GM18499 (cell line): ENCODE results near the gene STARD8.
"Not testable (repeated sequence)": the region's sequence is repeated elsewhere in the genome, so short reads cannot be mapped to it uniquely, and the experiment has no call there.

Experiments
- ATAC-seq: cut with Tn5 transposase; IDR thresholded peaks from one replicate; pipeline ENCODE4 v1.9.1; 2021; ENCODE audit warnings: moderate number of reproducible peaks; ENCODE audit not compliant: insufficient read depth, unreplicated experiment

The STARD8 gene

DNA sequence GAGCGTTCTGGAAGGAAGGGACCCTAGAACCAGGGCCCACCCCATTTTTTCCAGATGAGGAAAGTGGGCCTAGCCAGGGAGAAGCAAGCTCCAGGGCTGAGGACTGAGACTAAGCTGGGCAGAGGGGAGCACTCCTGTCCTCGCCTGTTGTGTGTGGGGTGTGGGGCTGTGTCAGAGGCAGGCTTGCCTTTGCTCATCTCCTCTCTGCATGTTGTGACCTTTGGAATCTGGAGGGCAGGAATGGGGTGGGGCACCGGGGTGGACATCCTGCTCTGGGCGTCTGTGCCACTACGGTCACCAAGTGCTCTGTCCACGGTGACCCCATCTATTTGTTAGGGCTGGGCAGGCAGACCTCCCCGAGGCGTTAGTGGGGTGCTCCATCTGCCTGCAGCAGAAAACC lies 41.5 kb downstream of the STARD8 start:
- not testable (repeated sequence) for ATAC-seq

DNA sequence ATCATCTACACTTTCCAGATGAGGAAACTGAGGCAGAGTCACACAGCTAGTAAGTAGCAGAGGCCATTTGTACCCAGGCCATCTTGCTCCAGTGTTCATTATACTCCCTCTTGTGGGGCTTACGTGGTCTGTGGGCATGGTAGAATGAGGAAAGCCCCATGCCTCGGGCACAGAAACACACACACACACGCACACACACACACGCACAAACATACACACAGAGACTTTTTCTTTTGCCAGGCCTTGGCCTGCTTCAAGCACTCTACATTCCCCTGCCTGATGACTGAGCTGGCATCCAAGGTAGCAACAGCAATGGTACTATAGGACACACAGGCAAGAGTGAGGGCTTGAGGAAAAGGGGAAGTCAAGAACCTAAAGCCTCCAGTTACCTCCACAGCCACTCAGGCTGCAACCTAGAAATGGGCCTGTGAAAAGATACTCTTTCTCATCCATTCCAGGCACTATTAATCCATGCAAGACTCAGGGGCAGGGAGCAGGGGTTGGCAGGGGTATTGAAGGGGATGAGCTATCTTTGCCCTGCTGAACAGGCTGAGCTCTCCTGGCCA lies 43.6 kb downstream of the STARD8 start:
- no peak for ATAC-seq

DNA sequence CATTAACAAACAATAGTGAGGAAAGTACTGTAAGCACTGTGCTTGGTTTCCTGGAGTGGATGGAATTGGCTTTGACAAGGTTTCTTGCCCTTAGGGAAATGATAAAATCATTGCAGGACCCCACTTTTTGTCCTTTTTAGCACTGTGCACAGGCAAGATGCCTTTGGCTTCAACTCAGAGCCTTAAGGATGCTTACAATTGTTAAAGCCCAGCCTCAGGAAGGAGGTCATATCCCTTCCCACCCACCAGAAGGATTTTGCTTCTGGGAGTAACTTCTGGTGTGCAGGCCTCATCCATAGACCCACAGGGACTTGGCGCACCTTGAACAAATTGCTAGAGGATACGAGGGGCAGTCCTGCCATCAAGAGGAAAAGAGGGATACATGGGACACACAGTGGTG lies 44.5 kb downstream of the STARD8 start:
- ATAC-seq, result no peak

DNA sequence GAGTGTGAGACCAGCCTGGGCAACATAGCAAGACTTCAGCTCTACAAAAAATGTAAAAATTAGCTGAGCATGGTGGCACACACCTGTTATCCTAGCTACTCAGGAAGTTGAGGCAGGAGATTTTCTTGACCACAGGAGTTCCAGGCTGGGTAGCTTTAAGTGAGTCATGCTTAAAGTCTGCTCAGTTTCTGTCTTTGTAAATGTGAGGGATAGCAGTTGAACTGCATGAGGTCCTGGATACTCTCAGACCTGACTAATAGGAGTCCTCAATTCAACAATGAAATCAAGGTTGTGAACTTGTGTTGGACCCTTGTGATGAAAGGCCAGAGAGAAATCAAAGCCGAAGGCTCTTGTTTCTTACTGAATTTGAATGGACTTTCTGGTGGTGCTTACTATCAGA lies 45.2 kb downstream of the STARD8 start:
- no peak for ATAC-seq

DNA sequence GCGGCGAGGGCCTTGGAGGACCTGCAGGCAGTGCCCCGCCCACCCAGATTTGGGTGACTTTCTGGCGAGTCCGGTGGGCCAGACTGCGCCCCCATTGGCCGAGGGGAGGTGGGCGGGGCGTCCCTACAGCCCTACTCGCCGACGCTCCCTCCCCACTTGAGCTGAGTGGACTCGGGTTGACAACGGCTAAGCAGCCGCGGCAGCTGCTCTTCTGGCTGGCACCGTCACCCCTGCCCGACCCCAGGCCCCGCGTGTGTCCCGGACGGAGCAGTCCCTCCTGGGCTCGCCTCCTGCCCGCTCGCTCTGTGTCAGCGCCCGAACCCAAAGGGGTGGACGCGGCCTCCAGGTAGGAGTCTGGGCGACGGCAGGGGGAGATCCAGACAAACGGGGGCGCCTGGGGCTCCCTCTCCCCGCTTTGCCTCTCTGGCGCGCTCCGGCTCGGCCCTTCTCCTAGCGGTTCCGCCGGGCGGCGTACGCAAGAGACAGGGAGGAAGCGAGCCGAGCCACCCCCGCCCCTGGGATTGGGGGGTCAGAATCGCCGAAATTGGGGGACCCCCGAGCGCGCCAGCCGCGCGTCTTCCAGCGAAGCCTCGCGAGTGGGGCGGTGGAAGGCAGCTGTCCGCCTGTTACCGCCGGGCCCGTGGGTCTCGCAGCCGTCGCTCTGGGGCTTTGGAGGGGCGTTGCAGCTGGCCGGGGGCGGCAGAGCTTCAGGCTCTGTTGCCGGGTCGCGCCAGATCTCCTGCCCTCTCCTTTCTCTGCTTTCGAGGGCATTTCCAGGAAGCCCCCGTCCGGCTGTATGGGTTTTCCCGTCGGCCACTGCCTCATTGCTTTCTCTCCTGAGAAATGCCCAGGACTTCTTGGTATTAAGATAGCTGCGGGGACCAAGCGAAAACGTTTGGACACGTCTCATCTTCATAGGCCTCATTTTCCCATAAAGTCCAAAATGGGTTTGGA lies 46.3 kb downstream of the STARD8 start:
- ATAC-seq, result no peak

DNA sequence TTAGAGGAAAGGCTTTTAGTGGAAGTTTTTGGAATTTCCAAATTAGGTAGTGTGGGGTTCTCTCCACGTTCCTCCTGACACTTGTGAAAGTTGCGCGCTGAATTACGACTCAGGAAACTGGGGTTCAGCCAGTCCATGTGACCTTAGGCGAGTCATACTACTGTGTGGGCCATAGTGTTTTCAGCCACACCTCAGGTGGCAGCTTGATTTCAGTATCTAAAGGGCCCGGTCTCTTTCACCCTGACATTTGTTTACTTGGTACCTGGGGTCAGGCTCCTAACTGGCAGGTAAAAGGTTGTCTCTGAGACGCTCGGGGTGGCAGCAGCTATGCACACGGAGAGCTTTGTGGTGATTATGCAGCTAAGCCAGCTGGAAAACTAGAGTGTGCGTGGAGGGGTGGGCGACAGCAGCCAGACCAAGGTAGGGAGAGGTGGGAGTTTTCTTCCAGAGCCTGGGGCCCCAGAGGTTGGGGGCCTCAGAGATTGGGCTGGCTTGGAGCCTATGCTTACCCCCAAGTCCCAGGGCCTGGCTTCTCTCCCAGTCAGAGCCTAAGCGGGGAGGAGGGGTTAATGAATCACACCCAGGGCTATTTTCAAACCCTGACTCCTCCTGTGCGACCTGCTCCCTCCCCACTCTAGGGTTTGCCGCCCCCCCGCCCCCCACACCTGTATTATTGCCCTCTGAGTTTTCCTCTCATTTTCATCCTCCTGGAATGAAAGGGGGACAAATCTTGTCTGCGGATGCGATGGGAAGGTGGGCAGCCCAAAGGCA lies 47.2 kb downstream of the STARD8 start:
- no peak for ATAC-seq

DNA sequence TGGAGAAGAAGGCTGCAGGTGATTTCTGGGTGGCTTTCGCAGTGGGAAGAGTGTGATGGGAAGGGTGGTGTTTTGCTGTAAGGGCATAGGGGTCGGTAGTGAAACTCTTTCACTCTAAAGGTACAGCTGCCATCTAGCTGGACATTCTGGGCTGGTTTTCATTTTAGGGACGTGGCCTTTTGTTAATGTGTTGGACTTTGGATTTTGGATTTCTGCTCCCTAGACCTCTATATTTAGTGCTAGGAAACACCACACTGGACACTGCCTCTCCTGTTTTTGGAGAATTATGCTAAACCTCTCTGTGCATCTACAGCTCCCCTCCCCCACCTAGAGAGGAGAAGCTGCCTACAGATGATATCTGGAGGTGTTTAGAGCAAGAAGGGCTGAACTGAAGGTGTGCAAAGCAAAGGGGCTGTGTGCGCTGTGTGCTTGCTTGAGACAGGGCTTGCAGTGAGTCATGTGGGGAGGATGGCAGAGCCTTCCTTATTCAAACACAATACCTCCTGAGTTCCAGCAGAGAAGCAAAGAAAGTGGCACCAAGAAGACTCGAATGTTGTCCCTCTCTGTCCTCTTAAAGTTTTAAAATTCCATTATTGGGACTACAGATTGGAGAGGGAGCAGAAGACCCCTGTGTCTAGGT lies 47.9 kb downstream of the STARD8 start:
- ATAC-seq, result no peak

DNA sequence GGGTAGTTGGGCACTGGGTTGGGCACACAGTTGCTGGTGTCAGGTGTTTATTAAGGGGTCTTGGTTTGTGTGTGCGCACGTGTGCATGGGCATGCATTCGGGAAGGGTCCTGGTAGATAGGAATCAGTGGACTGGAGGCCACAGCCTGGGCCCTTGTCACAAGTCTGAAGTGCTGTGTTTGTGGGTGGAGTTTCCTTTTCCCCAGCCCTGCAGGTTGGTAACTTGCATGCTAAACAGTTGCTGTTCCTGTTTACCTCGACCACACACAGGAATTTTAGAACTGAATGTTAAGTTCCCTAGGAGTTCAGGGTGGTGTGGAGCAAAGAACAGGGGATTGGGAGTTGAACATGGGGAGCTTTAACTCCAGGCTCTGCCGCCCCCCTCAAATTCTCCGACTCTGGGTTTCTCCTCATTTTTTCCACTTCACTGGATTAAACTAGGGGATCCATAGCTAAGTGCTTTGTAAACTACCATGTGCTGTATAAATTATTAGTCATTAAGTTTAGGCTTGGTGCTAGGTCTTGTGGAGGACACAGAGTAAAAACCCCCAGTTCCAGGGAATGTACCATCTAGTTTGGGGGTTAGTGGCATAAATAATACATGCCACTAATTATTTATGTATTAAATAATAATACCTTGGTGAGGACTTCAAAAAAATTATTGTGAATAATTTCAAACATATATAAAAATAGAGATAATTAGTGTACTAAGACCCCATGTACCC lies 49.0 kb downstream of the STARD8 start:
- ATAC-seq, result no peak

DNA sequence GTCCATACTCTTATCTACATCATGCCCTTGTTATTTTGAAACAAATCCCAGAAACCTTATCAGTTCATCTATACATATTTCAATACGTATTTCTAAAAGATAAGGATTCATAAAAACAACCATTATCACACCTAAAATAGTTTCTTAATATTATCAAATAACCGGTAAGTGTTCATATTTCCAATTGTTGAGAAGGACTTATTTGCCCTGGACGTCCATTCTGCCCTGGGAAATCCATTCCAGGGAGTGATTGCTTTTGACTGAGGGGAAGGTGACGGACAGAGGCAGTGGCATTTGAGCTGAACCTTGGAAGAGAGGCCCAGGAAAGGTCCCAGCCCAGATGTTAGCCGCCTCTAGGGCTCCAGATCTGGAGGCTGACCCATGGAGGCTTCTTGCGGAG lies 49.6 kb downstream of the STARD8 start:
- no peak for ATAC-seq

DNA sequence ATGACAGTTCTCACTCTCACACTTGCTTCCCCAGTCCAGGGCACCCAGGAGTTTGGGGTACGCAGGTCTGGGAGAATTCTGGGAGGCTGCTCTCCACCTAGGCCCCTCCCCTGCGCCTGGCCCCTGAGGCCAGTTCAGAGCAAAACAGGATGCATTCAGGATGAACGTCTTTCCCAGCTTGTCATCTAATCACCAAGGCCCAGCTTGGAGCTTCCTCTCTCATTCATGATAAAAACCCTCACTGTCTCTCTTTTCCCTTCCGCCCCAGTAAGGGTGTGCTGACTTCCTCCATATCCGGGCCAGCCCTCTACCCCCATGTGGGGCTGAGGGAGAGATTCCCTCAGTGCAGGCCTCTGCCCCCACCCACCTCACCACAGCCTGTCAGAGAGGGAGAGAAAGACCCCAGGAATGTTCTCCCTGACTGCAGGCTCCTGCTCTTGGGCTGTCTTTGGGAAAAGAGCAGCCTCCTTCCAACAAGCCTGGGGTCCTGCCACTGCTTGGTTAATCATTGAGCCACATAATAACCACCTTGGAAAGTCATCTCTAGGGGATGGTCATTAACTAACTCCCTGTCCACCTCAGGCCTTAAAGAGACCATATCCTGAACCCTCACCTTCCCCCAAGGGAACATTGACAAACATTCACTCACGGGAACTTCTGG lies 50.1 kb downstream of the STARD8 start:
- ATAC-seq, result no peak

DNA sequence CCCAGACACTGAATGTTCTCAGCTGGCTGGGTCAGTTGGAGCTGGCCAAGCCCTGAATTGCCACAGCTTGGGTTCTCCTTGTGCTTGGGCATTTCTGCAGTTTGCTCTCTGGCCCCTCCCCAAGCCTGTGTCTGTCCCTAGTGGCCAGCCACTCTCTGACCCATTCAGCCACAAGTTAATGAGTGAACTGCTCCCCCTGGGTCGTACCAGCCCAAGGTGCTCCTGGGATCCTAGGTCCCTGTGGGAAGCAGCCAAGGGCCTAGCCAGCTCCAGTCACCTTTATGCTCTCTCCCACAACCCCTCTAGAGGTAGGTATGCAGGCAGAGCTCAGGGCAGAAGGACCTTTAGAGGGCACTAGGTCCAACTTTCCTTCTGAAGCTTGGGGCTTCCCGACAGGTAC lies 51.5 kb downstream of the STARD8 start:
- ATAC-seq, result no peak

DNA sequence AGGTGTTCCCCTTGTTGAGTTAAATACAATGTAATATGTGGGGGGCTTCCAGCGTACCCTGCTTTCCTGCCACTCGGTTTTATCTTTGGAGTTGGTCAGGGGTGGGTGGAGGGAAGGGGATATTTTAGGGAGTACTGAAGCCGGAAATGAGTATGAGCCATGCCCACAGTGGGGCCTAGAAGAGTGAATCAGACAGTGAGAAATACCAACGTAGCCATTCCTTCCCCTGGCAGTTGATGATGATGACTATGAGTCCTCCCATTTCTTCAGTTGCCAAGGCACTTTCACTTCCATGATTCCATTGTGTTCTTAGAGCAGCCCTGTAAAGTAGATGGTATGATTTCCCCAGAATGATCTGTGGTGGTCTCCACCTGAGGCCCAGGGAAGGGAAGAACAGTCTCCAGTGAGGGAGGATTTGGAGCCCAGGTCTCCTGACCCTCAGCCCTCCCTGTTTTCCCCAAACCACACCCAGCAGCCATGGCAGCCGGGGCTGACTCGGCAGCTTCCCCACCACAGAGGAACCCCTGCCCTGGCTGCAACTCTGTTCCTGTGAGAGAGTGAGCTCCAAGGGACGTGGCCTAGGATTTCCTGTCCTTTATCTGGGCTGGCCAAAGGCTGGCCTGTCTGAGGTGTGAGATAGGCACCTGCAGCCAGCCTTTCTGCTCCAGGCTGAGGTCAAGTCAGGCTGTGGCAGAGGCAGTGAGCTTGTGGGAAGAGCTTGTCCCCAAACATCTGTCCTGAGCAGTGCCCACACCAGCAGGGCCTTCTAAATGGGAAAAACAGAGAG lies 52.7 kb downstream of the STARD8 start:
- no peak for ATAC-seq

DNA sequence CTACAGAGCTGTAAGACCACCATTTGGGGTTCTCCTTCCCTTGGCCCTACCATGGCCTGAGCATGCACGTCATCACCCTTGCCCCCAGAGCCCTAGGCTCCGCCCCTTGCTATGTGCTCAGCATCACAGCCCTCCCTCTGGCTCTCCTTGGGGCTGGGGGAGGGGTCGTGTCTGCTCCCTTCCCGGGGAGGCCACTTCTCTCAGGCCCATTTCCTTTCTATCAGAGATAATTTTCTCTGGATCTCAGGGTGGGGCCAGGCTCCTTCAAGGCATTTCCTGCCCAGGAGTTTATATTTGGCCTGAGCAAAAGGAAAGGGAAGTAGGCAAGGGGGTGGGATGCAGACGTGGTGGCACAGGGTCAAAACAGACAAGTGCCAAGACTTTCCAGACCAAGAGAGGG lies 55.9 kb downstream of the STARD8 start:
- no peak for ATAC-seq

DNA sequence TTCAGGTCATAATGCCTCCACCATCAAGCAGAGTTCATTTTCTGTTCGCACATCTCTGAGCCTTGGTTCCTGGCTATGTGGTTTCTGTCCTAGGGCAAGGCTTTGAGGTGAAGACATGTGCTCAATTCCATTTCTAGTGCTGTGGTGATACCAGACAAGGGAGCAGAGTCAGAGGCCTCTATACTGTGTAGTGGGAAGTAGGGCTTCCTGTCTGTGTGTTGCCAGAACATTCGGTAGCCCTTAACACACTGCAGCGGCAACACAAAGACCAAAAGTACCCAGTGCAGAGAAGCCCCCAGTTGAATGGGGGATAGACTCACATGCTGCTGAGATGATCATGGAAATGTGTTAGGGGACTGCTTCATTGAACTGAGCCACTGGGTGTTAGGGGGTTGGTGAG lies 56.4 kb downstream of the STARD8 start:
- no peak for ATAC-seq

DNA sequence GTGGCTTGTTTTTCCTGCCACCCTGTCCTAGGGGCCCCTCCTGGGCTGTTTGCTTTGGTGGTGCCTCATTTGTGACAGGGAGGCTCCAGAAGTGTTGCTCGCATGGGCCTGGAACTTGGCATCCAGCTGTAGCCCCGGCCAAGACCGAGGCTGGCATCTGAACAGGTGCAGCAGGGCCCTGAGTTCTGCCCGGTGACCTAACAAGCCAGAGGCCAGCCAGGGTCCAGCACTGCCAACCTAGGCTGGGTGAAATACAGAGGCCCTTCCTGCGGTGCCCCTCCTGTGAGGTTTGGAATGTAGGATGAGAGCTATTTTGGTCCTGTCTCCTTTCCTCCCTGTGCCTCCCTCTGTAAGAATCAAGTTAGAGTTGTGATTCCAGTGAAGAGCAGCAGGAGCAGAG lies 58.5 kb downstream of the STARD8 start:
- no peak for ATAC-seq

DNA sequence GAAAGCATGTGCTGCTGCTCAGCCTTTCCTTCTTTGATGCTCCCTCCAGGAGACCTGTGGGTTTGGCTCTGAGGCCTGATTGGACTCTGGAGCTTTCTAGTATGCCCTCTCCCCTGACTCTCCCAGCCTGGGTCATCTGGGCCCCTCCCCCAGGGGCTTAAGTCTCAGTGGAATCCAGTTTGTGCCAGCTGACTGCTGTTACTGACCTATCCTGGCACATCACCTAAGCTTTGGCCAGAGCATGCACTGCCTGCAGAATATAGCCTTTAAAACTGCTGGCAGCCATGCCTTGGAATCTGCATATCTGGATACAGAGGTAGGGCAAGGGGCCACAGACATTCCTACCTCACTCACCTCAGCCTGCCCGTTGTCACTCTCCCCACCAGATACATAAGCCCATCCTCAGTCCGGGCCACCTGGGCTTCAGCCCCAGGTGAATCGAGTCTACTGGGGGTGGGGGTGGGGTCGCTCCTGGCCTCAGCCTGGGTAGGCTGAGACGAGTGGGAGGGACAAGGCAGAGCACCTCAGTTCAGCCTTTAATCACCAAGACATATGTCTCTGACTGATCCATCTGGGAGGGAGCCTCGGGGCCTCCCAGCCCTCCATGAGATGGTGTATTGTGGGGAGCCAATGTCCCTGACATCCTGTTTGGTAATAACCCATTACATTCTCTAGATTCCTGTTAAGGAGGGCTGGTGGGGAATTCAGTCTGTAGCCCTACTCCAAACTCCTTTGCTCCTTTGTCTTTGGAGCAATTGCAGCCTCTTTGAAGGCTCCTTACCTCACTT lies 61.2 kb downstream of the STARD8 start:
- ATAC-seq, result no peak

DNA sequence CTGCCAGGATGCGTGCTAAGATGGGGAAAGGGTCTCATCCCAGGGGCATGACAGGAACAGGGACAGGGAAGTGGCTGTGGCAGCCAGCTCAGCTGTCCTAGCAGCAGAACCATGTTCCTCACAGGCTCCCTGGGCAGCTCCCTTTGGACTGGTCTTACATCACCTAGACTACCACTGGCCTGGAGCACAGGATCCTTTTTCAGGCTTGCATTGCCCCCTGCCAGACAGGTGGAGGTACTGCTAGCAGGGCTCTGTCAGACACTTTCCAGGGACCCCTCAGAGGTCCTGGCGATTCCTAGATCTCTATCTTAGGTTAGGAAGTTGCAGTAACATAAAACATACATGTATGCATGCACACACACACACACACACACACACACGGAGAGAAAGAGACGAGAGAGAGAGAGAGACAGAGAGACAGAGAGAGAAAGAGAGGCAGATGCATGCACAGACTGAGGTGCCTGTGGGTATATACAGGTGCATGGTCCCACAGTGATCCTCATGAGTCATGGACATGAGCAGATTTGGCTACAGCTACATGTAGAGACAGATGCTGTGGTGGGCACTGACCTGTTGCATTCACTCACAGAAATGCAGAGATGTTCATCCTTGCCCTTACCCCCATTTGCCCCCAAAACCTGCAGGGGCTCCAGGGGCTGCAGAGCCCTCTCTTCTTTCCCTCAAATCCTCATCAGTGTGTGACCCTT lies 63.6 kb downstream of the STARD8 start:
- ATAC-seq, result no peak
